ENCODE results near the gene SLC6A20. TPM values are rescaled to one million over a fixed set of nuclear protein-coding genes. Genes with fewer than 3 reads are reported as not detected.
"Not testable (repeated sequence)": the region's sequence is repeated elsewhere in the genome, so short reads cannot be mapped to it uniquely, and the experiment has no call there.

The SLC6A20 gene
- total RNA-seq, 1 donor from 2014 or later = not detected

- Mint-ChIP-seq H3K4me1 (ENCODE audit: low read depth) (peaks cover 3% of the 10 kb centered on the region), H3K36me3 (ENCODE audit: low read depth) (peaks cover 5% of the 10 kb centered on the region), H3K9me3 (ENCODE audit: low read depth) (no peaks in the 10 kb centered on the region), H3K27me3 (ENCODE audit: low read depth) (no peaks in the 10 kb centered on the region), H3K27ac (ENCODE audit: unreplicated experiment) (no peak overlapping the region), H3K4me3 (ENCODE audit: unreplicated experiment) (no peak overlapping the region)
- DNase-seq (ENCODE audit: low spot score) = no peak
- no peak for TF ChIP-seq CTCF (IDR thresholded peaks at IDR 0.05)
These were observed 37.5 kb downstream of the SLC6A20 start for GRCh38 chr3:45758871-45759270.

DNA sequence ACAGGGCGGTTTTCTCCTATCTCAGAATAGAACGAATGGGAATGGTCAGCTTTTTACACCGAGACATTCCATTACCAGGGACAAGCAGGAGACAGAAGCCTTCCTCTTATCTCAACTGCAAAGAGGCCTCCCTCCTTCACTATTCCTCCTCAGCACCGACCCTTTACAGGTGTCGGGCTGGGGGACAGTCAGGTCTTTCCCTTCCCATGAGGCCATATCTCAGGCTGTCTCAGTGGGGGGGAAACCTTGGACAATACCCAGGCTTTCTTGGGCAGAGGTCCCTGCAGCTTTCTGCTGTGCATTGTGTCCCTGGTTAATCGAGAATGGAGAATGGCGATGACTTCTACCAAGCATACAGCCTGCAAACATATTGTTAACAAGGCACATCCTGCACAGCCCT is 39.2 kb downstream of the SLC6A20 start:
- not testable (repeated sequence) for H3K27ac Mint-ChIP-seq (ENCODE audit: unreplicated experiment); H3K27me3 Mint-ChIP-seq (ENCODE audit: low read depth); H3K9me3 Mint-ChIP-seq (ENCODE audit: low read depth); DNase-seq (ENCODE audit: low spot score); H3K36me3 Mint-ChIP-seq (ENCODE audit: low read depth); H3K4me1 Mint-ChIP-seq (ENCODE audit: low read depth); H3K4me3 Mint-ChIP-seq (ENCODE audit: unreplicated experiment)

DNA sequence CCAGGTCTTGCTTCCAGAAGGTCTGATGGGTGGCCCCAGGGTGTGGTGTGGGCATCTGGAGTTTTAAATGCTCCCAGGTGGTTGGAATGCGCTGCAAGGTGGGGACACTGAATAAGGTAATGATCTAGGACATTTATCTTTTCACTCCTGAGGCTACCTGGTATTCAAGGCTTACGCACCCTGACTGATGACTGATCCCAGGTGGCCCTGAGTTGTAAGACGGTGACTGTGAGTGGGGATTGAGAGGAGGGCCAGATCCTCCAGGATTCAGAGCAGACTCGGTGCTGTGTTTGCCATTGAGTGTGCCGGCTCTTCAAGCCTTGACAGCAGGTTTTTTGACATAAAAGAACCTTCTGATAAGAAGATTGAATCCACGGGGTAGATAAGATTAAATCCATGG is 40.3 kb downstream of the SLC6A20 start:
- Mint-ChIP-seq H3K27me3 (ENCODE audit: low read depth) (no peaks in the 10 kb centered on the region), H3K4me3 (ENCODE audit: unreplicated experiment) (no peak overlapping the region), H3K36me3 (ENCODE audit: low read depth) (peaks cover 10% of the 10 kb centered on the region), H3K4me1 (ENCODE audit: low read depth) (no peaks in the 10 kb centered on the region), H3K27ac (ENCODE audit: unreplicated experiment) (no peak overlapping the region), H3K9me3 (ENCODE audit: low read depth) (no peaks in the 10 kb centered on the region)
- no peak for TF ChIP-seq CTCF (IDR thresholded peaks at IDR 0.05)
- no peak for DNase-seq (ENCODE audit: low spot score)

DNA sequence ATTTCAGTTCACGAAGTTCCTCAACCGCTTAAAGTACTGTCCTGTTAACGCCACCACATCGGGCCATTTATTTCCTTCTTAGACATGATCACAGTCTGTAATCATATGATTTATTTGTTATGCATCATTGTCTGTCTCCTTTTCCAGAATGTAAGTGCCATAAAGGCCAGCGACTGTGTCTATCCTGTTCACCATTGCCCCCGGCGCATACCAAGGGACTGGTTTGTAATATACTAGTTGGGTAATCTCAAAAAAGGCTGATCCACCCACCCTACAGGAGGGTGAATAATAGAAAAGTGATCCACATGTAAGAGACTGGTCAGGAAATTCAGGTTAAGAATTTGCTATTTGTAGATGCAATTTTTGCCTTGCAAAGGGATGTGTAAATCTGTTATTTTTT is 41.9 kb downstream of the SLC6A20 start:
- Mint-ChIP-seq H3K4me3 (ENCODE audit: unreplicated experiment) (no peak overlapping the region), H3K4me1 (ENCODE audit: low read depth) (no peaks in the 10 kb centered on the region), H3K36me3 (ENCODE audit: low read depth) (peaks cover 10% of the 10 kb centered on the region), H3K9me3 (ENCODE audit: low read depth) (no peaks in the 10 kb centered on the region), H3K27me3 (ENCODE audit: low read depth) (no peaks in the 10 kb centered on the region), H3K27ac (ENCODE audit: unreplicated experiment) (no peak overlapping the region)
- no peak for DNase-seq (ENCODE audit: low spot score)
- TF ChIP-seq CTCF (IDR thresholded peaks at IDR 0.05) = no peak

- Mint-ChIP-seq H3K27ac (ENCODE audit: unreplicated experiment) (no peak overlapping the region), H3K9me3 (ENCODE audit: low read depth) (no peaks in the 10 kb centered on the region), H3K4me1 (ENCODE audit: low read depth) (no peaks in the 10 kb centered on the region), H3K27me3 (ENCODE audit: low read depth) (no peaks in the 10 kb centered on the region), H3K4me3 (ENCODE audit: unreplicated experiment) (no peak overlapping the region), H3K36me3 (ENCODE audit: low read depth) (peaks cover 11% of the 10 kb centered on the region)
- no peak for TF ChIP-seq CTCF (IDR thresholded peaks at IDR 0.05)
- DNase-seq (ENCODE audit: low spot score) = no peak
These were observed 43.2 kb downstream of the SLC6A20 start for GRCh38 chr3:45753095-45753494.

DNA sequence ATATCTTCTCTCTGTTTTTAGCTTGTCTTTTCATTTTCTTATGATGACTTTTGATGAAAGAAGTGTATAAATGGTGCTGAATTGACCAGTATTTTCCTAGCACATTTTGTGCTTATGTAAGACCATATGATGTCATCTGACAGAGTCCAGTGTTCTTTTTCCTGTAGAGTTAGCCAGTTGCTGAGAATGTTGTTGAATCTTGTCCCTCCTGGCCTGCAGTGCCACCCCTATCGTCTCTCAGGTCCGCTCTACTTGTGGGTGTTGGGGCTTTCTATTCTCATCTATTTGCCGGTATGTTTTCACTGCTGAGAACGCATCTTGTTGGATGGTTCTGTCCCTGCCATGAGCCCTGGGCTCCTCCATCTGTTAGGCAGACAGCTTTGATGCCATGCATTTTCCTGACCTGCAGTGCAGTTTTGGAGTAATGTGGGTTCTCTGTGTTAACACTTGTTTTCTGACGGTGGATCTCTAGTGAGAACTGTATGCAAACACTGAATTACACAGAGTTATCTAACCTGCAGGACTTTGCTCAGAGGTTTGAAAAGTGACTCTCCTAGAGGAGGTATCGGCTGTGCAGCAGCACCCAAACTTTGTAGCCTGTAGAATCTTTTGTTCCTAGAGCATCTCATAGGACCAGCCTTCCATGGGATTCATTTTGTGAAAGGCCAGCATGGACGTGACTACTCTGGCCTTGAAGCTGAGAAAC is 44.6 kb downstream of the SLC6A20 start:
- H3K36me3 Mint-ChIP-seq (ENCODE audit: low read depth) = peaks cover 13% of the 10 kb centered on the region

More for the DNA sequence above, 44.6 kb downstream of the SLC6A20 start:
- H3K27ac Mint-ChIP-seq (ENCODE audit: unreplicated experiment) = no peak overlapping the region
- no peaks in the 10 kb centered on the region for H3K9me3 Mint-ChIP-seq (ENCODE audit: low read depth)
- no peak overlapping the region for H3K4me3 Mint-ChIP-seq (ENCODE audit: unreplicated experiment)
- H3K4me1 Mint-ChIP-seq (ENCODE audit: low read depth) = no peaks in the 10 kb centered on the region
- no peak for DNase-seq (ENCODE audit: low spot score)
- no peak for TF ChIP-seq CTCF (IDR thresholded peaks at IDR 0.05)
- no peaks in the 10 kb centered on the region for H3K27me3 Mint-ChIP-seq (ENCODE audit: low read depth)

Data from chondrocyte (in vitro differentiated cells).